HG03095 (cell line): ENCODE measurements around the gene ZNF77.
"Not testable (repeated sequence)": the region's sequence is repeated elsewhere in the genome, so short reads cannot be mapped to it uniquely, and the experiment has no call there.

Experiments used
- ATAC-seq: cut with Tn5 transposase; IDR thresholded peaks from one replicate; pipeline ENCODE4 v1.9.1; 2021; ENCODE audit warnings: moderate library complexity; ENCODE audit not compliant: unreplicated experiment

The ZNF77 gene

GRCh38 chr19:2944775-2945574 is at the start of gene ZNF77:
Gene ZNF77, minus strand, starts transcription at chr19:2944971. Its CDS starts 131 bp downstream, at chr19:2944840.
- ATAC-seq = peak; percentile 87

DNA sequence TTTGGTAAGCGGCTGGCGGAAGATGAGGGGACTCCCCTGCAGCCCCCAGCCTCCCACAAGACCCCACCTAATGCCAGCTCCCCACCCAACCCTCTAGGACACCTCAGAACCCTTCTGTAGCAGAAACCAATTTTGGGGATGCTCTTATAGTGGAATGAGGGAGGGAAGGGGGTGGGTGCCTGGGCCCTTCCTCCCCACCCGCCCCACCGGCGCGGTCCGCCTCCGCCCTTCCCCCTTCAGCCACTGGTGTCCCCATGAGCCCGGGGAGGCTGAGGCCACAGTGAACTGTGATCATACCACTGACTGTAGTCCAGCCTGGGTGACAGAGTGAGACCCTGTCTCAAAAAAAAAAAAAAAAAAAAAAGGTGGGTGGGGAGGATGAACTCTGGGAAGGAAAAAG is 48.8 kb upstream of the ZNF77 start:
- ATAC-seq = no peak

DNA sequence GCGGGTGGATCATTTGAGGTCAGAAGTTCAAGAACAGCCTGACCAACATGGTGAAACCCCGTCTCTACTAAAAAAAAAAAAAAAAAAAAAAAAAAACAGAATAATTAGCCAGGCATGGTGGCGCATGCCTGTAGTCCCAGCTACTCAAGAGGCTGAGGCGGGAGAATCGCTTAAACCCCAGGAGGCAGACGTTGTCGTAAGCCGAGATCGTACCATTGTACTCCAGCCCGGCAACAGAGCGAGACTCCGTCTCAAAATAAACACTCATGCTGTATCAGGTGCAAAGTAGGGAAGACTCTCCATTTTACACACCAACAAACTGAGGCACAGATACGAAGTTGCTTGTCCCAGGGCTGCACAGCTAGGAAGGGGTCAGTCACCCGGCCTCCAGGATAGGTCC is 48.2 kb upstream of the ZNF77 start:
- no peak for ATAC-seq

GRCh38 chr19:2992333-2992732 is 47.6 kb upstream of the ZNF77 start:
- ATAC-seq = not testable (repeated sequence)

- no peak for ATAC-seq
These were observed 44.6 kb upstream of the ZNF77 start for GRCh38 chr19:2989236-2989946.

- ATAC-seq = no peak
These were observed 43.8 kb upstream of the ZNF77 start for GRCh38 chr19:2988568-2988967.

- ATAC-seq = no peak
These were observed 43.0 kb upstream of the ZNF77 start for GRCh38 chr19:2987797-2988196.

GRCh38 chr19:2986951-2987524 is 42.3 kb upstream of the ZNF77 start:
- ATAC-seq = no peak

- ATAC-seq = no peak
These were observed 39.4 kb upstream of the ZNF77 start for GRCh38 chr19:2984215-2984528.

DNA sequence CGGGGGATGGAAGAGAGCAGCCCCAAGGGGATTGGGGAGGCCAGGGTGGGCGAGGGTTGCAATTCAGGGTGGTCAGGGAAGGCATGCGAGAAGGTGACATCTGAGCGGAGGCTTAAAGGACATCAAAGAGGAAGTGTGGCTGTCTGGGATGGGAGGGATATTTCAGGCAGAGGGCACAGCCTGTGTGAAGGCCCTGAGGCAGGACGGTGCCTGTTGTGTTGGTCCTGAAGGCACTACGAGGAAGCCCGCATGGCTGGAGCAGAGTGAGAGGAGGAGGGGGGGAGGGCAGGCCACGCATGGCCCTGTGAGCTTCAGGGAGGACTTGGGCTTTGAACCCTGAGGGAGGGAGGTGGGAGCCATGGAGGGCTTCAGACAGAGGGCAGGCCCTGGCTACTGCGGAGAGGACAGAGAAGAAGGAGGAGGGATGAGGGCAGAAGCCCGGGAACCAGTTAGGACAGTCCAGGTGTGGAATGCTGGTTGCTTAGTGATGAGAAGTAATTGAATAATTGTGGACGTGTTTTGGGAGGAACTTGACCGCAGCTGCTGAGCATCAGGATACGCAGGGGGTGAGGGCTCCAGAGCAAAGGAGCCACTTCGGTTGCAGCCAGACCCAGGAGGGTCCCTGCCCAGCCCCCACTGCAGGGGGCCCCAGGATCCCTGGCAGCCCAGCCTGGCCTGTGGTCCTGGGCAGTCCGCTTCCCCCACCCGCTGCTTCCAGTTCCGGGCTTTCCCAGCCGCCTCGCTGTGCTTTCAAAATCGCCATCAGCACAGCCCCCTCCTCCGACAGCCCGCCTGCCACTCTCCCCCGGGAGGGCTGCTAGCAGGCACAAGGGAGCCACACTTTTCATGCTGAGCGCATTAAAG is 38.8 kb upstream of the ZNF77 start:
- ATAC-seq = no peak

- no peak for ATAC-seq
These were observed 38.2 kb upstream of the ZNF77 start for GRCh38 chr19:2982983-2983350.

GRCh38 chr19:2982561-2982960 is 37.8 kb upstream of the ZNF77 start:
- no peak for ATAC-seq

DNA sequence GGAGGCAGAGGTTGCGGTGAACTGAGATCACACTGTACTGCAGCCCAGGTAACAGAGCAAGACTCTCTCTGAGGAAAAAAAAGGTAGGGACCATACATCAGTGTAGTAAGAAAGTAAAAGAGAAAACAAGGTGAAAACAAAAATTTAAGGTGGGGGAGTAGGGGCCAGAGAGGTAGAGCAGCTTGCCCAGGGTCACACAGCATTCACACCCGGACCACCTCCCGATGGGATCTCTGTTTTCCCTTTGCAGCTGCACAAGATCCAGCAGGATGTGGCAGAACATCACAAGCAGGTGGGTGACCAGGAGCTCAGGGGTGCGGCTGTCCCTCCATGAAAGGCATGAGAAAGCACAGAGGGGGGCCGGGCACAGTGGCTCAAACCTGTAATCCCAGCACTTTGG is 37.1 kb upstream of the ZNF77 start:
- no peak for ATAC-seq

DNA sequence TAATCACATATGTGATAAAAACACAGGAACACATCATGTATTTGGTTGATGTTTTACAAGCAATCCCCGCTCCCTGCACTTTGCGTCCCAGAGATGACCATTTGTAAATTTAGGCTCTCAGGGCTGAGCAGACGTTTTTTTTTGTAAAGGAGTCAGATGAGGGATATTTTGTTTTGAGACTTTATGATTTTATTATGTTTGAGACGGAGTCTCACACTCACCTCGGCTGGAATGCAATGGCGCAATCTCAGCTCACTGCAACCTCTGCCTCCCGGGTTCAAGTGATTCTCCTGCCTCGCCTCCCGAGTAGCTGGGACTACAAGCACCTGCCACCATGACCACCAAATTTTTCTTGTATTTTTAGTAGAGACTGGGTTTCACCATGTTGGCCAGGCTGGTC is 34.0 kb upstream of the ZNF77 start:
- no peak for ATAC-seq

DNA sequence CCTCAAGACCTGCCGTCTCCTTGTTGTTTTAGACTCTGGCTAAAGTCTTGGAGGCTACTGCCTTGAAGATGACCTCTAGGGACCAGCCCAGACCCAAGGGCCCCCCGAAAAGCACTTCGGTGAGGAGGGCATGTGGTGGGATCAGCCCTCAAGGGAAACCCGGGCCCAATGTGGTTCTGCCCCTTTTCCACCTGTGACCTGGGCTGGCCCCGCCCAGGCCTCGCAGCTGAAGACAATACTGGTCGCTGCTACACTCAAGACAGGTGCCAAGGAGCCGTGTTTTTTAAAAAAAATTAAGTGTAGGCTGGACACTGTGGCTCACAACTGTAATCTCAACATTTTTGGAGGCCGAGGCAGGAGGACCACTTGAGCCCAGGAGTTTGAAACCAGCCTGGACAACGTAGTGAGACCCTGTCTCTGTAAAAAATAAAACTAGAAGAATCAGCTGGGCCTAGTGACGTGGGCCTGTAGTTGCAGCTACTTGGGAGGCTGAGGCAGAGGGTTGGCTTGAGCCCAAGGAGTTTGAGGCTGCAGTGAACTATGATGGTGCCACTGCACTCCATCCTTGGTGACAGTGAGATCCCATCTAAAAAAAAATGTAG is 33.5 kb upstream of the ZNF77 start:
- ATAC-seq = no peak

DNA sequence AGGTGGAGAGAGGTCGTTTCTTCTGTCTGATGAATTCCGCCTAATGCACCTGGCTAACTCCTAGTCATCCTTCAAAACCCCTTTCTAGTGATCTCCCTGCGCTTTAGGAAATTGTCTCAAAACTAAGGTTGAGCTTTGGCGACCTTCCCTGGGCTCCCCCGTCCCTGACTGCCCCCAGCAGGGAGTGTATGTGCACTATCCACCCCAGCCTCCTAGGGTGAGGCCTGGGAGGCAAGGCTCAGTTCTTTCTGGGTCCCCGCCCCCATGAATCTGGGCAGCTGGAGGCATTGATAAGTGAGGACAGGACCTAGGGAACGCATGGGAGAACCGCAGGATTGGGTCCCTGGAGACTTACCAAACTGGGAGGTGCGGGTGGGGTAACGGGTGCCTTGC is 33.0 kb upstream of the ZNF77 start:
- no peak for ATAC-seq

GRCh38 chr19:2977001-2977745 is 32.4 kb upstream of the ZNF77 start, which contains the start of gene TLE6:
Gene TLE6, plus strand, starts transcription at chr19:2977564. Its CDS starts 670 bp downstream, at chr19:2978234.
- ATAC-seq = peak; percentile 84

DNA sequence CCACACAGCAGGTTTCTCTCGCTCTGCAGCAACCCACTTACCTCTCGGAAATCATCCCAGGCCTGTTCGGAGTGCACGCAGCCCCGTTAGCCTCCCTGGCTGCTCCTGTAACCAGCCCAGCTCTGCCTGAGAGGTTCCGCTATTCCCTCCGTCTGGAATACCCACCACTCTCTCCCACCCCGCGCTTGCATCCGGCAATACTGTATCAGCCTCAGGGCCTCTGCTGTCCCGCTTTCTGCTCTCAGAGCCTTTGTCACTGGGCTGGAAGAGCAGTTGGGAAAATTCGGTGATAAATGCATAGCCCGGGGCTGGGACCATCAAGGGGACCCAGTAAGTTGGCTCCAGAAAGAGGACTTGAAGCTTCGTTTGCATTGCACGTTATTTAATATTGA is 31.8 kb upstream of the ZNF77 start:
- ATAC-seq = no peak

DNA sequence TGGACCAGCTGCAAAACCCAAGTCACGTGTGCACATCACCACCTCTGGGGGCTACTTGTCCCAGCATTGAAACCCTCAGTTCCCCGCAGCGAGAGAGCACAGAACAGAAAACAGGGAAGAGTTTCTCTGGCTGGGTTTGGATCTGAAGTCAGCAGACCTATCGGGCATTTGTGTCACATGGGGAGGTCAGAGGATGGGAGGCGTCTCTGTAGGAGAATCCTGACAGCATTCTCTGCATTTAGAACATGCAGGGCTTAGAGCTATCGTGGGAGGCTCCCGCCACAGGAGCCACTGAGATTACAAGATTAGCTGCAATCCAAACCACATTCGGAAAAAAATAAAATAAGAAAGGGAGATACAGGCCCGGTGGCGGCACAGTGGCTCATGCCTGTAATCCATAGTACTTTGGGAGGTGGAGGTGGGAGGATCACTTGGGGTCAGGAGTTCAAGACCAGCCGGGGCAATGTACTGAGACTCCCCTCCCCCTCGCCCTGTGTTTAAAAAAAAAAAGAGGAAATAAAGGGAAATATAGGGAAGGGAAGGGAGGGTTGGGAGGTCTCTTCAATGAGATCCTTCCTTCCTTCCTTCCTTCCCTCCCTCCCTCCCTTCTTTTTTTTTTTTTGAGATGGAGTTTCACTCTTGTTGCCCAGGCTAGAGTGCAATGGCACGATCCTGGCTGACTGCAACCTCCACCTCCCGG is 29.7 kb upstream of the ZNF77 start:
- ATAC-seq = no peak

DNA sequence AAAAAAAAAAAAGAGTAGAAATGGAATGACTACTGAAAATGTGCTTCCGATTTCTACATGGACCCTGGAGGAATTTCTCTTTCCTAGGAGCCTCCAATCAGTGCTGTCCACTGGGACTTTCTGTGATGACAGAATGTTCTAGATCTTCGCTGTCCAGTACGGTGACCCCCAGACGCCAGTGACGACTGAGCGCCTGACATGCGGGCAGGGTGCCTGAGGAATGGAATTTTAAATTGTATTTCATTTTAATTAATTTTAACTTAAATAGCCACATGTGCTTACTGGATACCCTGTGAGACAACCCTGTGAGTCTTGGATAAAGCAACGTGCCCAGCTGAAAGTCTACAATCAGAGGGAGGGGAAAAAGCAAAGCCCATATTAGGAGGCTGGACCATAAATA is 28.5 kb upstream of the ZNF77 start:
- no peak for ATAC-seq
